ENCODE measurements around the gene EVA1C.

GRCh38 chr21:32377991-32378390 is 34.5 kb upstream of the EVA1C start:
- no peak for TF ChIP-seq CTCF (conservative IDR thresholded peaks at IDR 0.05 in 1 of 2, IDR thresholded peaks at IDR 0.05 in 1 of 2; ENCODE audit: extremely low read depth in 1 of 2, insufficient read depth in 1 of 2, low read depth in 1 of 2, low read length in 2 of 2)
- no peak for TF ChIP-seq EZH2 (IDR thresholded peaks at IDR 0.05; ENCODE audit: borderline replicate concordance, low read length)
